HT1080 (cell line): ENCODE measurements around the gene SLC26A11. TPM values are rescaled to one million over a fixed set of nuclear protein-coding genes. Genes with fewer than 3 reads are reported as not detected.

Source experiments
- total RNA-seq: library from RNA; depleted of rRNA; stranded (reverse); fragments of >200 nt; shearing (Covaris generic); gene quantifications from 2 replicates; pipeline ENCODE4 v1.2.3, GENCODE V29; 2014; rRNA removed

SLC26A11 gene
- total RNA-seq, 1 experiment from 2014 or later, result 4.0 TPM

Other genes starting within 250 kb of the SLC26A11 start
- 24.1 and 24.4 TPM in 2 replicates for gene TBC1D16, start 184.6 kb upstream of the SLC26A11 start, total RNA-seq
- gene CCDC40, start 183.8 kb upstream of the SLC26A11 start, total RNA-seq, result 0.27 and 2.0 TPM in 2 replicates
- gene GAA, start 118.8 kb upstream of the SLC26A11 start, total RNA-seq, result 9.8 and 10.0 TPM in 2 replicates
- 150 TPM in 2 replicates for gene EIF4A3, start 73.3 kb upstream of the SLC26A11 start, total RNA-seq
- not detected in 2 replicates for gene CARD14, start 50.4 kb upstream of the SLC26A11 start, total RNA-seq
- 3.5 and 6.0 TPM in 2 replicates for gene SGSH, start 94 bp upstream of the SLC26A11 start, total RNA-seq
- 28.6 and 28.8 TPM in 2 replicates for gene RNF213, start 40.4 kb downstream of the SLC26A11 start, total RNA-seq
- gene ENDOV, start 194.7 kb downstream of the SLC26A11 start, total RNA-seq, result 15.2 and 18.4 TPM in 2 replicates